ENCODE results near the gene MTARC1.

DNA sequence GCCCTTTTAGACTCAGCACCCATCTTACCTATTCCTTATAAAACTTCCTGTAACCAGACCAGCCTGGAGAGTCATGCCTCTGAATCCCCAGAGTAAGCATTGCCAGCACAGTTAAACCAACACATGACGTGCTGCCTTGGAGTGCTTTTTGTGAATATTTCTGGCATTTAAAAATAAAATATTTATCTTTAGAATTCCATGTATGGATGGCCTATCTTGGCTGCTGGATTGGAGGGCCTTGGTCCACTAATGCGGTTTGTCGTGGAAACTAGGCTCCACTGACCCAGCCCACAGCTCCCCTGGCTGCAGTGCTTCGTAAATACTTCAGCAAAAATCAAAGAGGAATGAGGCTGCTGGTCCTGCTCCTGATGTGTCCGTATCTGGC is 17.5 kb downstream of the MTARC1 start:
- TF ChIP-seq, protein P1, sequence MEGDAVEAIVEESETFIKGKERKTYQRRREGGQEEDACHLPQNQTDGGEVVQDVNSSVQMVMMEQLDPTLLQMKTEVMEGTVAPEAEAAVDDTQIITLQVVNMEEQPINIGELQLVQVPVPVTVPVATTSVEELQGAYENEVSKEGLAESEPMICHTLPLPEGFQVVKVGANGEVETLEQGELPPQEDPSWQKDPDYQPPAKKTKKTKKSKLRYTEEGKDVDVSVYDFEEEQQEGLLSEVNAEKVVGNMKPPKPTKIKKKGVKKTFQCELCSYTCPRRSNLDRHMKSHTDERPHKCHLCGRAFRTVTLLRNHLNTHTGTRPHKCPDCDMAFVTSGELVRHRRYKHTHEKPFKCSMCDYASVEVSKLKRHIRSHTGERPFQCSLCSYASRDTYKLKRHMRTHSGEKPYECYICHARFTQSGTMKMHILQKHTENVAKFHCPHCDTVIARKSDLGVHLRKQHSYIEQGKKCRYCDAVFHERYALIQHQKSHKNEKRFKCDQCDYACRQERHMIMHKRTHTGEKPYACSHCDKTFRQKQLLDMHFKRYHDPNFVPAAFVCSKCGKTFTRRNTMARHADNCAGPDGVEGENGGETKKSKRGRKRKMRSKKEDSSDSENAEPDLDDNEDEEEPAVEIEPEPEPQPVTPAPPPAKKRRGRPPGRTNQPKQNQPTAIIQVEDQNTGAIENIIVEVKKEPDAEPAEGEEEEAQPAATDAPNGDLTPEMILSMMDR (optimal IDR thresholded peaks at IDR 0.05 in 1 of 3, IDR thresholded peaks at IDR 0.05 in 1 of 3, conservative IDR thresholded peaks at IDR 0.05 in 1 of 3; ENCODE audit: extremely low read depth in 1 of 3, insufficient read depth in 2 of 3, low read length in 3 of 3) = no peak
- no peak for TF ChIP-seq EZH2 (IDR thresholded peaks at IDR 0.05; ENCODE audit: low read length)

All from keratinocyte (primary cell).